HG02759 (cell line): ENCODE data around the gene AGR2.
"Not testable (repeated sequence)": the region's sequence is repeated elsewhere in the genome, so short reads cannot be mapped to it uniquely, and the experiment has no call there.

Source experiments
- ATAC-seq: cut with Tn5 transposase; IDR thresholded peaks from one replicate; pipeline ENCODE4 v1.9.1; 2021; ENCODE audit warnings: mild to moderate bottlenecking, moderate library complexity; ENCODE audit not compliant: unreplicated experiment

The AGR2 gene

GRCh38 chr7:16774986-16775385 is 29.8 kb downstream of the AGR2 start:
- ATAC-seq: no peak

- no peak for ATAC-seq
Observed at GRCh38 chr7:16774294-16774693, 30.5 kb downstream of the AGR2 start.

- ATAC-seq: no peak
Observed at GRCh38 chr7:16773884-16774283, 30.9 kb downstream of the AGR2 start.

- ATAC-seq: no peak
Observed at GRCh38 chr7:16773326-16773725, 31.5 kb downstream of the AGR2 start.

GRCh38 chr7:16770657-16771329 is 34.0 kb downstream of the AGR2 start:
- ATAC-seq: no peak

GRCh38 chr7:16769994-16770393 is 34.8 kb downstream of the AGR2 start:
- not testable (repeated sequence) for ATAC-seq

DNA sequence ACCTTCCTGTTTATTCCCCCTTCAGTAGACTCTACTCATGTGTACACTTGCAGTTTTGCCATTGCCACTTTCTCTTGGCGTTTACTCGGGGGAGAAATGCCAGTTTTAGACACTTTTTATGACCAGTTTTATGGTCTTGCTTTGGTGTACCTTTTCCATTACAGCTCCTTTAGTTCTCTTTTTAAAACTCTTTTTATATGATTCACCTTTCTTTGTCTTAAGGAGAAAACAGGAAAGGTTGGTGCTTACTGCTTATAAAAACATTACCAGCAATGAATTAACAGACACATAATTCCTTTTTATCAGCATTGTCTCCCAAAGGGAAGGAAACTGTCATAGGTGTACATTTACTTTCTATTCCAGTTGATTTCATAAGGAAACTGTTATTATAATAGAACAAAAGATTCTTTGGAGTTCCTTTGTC is 39.4 kb downstream of the AGR2 start:
- ATAC-seq: no peak

GRCh38 chr7:16764942-16765341 is 39.9 kb downstream of the AGR2 start:
- ATAC-seq: no peak

GRCh38 chr7:16762177-16762576 is 42.6 kb downstream of the AGR2 start:
- ATAC-seq: no peak

DNA sequence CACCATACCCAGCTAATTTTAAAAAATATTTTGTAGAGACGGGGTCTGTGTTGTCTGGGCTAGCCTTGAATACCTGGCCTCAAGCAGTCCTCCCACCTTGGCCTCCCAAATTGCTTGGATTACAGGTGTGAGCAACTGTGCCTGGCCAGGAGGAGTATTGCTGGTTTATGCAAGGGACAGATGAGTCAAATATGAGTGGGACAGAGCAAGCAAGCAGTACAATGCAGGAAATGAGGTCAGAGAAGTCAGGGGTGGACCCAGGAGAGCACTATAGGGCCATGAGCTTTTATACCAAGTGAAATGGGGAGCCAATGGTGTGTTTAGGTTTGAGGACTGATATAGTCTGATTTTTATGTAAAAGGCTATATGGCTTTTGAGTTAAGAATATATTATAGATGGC is 45.0 kb downstream of the AGR2 start:
- ATAC-seq: no peak

GRCh38 chr7:16758631-16759611 is 45.9 kb downstream of the AGR2 start:
- ATAC-seq: no peak

GRCh38 chr7:16758036-16758435 is 46.8 kb downstream of the AGR2 start:
- ATAC-seq: no peak

DNA sequence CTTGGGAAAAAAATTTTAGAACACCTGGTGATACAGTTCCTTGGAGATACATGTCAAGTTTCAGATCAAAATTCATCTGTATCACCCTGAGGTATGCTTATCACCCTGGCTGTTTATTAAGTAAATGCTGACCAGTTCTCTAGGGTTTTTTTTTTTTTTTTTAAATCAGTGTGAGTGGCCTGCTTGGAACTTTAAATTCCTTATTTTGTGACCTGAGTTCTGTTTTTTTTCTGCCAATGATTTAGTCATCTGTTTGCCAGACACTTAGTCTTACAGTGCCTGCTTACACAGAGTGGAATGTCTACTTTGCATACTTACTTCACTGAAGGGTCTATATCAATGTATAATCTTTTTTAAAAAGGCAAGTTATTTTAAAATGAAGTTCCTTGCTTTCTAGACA is 49.4 kb downstream of the AGR2 start:
- no peak for ATAC-seq

DNA sequence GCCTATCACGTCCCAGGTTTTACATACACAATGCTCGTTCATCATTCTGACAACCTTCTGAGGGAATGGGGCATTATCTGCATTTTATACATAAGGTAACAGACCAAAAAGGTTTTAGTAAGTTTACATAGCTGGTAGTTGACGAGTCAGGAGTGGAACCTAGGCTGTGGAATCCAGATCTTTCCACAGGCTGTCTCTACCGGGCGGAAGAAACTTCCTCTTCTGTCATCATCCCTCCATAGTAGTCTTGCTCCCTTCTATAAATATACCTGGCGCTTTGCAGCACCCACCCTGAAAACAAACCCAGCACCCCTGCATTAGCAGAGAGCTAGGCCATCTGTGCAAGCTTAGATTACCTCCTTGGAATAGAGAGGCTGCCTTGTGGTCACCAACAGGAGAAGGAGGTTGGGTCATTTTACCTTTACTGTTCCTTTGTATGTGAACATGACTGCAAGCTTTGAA is 49.9 kb downstream of the AGR2 start:
- ATAC-seq: no peak

DNA sequence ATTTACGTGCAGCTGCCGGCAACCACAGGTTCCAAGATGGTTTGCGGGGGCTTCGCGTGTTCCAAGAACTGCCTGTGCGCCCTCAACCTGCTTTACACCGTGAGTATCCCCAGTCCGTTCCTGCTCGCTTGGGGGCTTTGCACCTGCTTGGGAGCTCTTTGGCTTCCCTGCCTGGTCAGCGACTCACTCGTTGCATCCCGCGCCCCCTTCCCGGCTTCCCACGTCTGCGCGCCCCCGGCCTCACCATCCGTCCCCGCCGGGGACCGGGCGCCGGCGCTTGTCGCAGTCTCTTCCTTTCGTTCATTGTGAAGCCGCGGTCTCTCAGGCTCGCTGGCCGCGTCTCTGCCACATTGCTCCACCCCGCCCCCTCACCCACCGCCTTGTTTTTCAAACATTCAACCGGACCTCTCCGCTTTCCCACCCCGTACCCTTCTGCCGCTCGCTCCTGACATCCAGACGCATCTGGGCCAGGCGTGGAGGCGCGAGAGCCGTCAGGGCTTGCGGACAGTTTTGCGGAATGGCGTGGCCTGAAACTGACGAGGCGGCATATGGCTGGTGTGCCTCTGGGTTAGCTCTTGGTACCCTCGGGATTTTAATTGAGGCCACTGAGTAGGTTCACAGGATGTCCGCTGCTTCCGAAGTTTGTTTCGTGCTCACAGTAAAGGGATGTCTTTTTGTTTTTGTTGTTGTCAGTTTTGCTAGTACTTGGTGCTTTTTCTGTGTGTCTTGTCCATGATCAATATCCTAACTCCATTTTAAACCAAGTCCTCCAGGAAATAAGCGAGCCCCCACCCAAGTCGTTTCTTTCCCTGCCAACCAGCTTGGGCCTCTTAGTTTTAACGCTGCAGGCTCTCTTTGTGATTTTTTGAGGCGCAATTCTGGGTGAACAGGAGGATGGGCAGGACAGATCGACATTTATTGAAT is 50.6 kb downstream of the AGR2 start:
- ATAC-seq: peak; percentile 42

DNA sequence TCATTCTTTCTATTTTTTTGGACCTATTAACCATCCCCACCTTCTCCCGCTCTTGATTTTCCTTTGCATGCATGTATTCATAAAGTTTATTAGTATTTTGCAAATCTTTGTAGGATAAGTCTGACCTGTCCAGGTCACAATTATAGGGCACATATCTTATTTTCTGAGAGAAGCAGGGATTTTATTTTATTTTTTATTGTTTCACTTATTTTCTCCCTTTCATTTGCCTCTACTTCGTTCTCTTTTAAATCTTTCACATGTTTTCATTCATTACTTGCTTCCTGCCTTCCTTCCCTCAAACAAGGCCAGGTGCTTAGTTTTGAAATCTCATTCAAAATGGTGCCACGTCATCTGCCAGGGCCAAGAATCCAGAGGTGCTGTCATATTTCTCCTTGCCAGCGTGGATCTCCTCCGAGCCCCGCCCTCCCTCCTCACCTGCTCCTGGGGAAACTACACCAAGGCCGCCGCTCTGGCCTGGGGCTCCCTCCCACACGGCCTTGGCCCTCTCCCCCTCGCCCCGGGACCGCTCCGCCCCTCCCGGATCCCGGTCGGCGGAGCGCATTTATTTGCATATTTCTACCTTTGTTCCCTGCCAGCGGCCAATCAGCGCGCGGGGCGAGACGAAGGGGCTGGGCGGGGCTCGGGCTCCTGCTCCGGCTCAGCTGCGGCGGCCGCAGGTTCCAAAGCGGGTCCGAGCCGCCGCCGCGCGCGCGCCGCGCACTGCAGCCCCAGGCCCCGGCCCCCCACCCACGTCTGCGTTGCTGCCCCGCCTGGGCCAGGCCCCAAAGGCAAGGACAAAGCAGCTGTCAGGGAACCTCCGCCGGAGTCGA is 51.5 kb downstream of the AGR2 start, which contains the start of gene TSPAN13:
Gene TSPAN13, plus strand, starts transcription at position 654 of the 830 bp plus-strand sequence. CDS start 213 bp downstream, outside the sequence.
- peak; percentile 81 for ATAC-seq

GRCh38 chr7:16747102-16747501 is 57.7 kb downstream of the AGR2 start:
- ATAC-seq: no peak

GRCh38 chr7:16745645-16746044 is 59.2 kb downstream of the AGR2 start:
- ATAC-seq: no peak

DNA sequence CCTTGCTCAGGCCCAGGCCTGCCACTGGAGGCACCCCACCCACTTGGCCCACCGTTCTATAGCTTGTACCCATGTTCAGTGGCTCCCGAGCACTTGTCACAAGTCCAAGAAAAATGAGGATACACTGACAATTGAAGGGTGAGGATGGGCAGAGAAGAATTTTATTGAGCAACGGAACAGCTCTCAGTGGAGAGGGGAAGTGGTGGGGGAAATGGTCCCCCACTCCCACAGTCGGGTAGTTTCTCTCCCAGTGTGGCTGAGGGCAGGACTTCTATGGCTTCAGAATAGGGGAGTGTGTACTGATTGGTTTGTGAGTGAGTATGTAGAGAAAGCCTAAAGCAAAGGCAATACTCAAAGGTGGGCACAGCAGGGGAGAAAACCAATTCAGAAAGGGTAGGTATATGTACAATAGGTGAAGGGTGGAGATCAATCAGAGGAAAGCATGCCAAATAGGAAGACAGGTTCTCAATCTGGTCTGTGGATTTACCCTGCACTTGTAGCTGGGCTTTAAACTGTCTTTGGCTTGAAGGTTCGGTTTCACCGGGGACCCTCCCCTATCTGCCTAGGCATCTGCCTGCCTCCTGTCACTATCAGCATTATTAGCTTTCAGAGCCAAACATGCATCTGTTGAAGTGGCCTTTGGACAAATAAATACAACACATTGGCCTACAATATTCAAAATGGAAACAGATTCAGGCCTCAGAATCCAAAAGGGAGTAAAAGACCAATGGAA is 60.1 kb downstream of the AGR2 start:
- ATAC-seq: no peak
